Caco-2 (cell line): Measurements from ENCODE around the gene TBCE. TPM values are rescaled to one million over a fixed set of nuclear protein-coding genes. Genes with fewer than 3 reads are reported as not detected.
A peak's percentile ranks its signal among the peaks of the same experiment; 100 is the strongest.

Experiments
- Bru-seq: library from RNA; stranded (reverse); fragments of 400-500 nt; gene quantifications from one replicate; lab custom pipeline; 2021; lab: Mats Ljungman, UMichigan
- BruChase-seq, 2 experiments: library from RNA; stranded (reverse); fragments of 400-500 nt; gene quantifications; one replicate each; lab custom pipeline; 2021; lab: Mats Ljungman, UMichigan
- BruUV-seq: library from RNA; stranded (reverse); fragments of 400-500 nt; replicated peaks from 2 replicates; lab custom pipeline; 2021; lab: Mats Ljungman, UMichigan
- CTCF ChIA-PET: fragments of 300-600 bp; sonication (Branson Sonifier 250); formaldehyde crosslinking; loops from one replicate; lab custom pipeline; 2022; ENCODE audit warnings: antibody characterized with exemption; lab: Charles Lee
- POLR2A ChIA-PET: fragments of 300-600 bp; sonication (Branson Sonifier 250); formaldehyde crosslinking; loops from one replicate; lab custom pipeline; 2022; ENCODE audit warnings: antibody characterized with exemption; lab: Charles Lee
- DNase-seq, 2 experiments: peaks; one replicate each; pipeline versions ENCODE4 v3.0.0 to v3.0.0-alpha.2; 2020 to 2022
- H3K27me3 ChIP-seq: replicated peaks from 2 replicates; pipeline ENCODE4 v1.6.0; 2011; ENCODE audit warnings: low read length; ENCODE audit not compliant: control insufficient read depth, insufficient read depth
- H3K36me3 ChIP-seq: 2 replicates; pipeline ENCODE4 v1.5.1; 2011; ENCODE audit warnings: low read length; ENCODE audit not compliant: control insufficient read depth, insufficient read depth
- H3K4me1 ChIP-seq: fragments of 250-450 bp; sonication (Bioruptor Pico); 2 replicates; pipeline ENCODE4 v1.5.1; 2020; ENCODE audit warnings: mild to moderate bottlenecking
- H3K4me3 ChIP-seq: 2 replicates; pipeline ENCODE4 v1.5.1; 2011; ENCODE audit warnings: low read depth, mild to moderate bottlenecking, control low read depth, low read length
- H3K9me3 ChIP-seq: fragments of 250-450 bp; sonication (Bioruptor Pico); 2 replicates; pipeline ENCODE4 v1.5.1; 2020; ENCODE audit warnings: mild to moderate bottlenecking, moderate library complexity
- H3K27ac Mint-ChIP-seq: one replicate; pipeline ENCODE4 v1.8.0; 2022; ENCODE audit warnings: mixed read lengths; ENCODE audit not compliant: unreplicated experiment
- H3K27me3 Mint-ChIP-seq: one replicate; pipeline ENCODE4 v1.8.0; 2022; ENCODE audit warnings: mixed read lengths; ENCODE audit not compliant: insufficient read depth, unreplicated experiment
- H3K36me3 Mint-ChIP-seq: one replicate; pipeline ENCODE4 v1.8.0; 2022; ENCODE audit warnings: mild to moderate bottlenecking, mixed read lengths; ENCODE audit not compliant: insufficient read depth, unreplicated experiment
- H3K4me1 Mint-ChIP-seq: one replicate; pipeline ENCODE4 v1.8.0; 2022; ENCODE audit warnings: low read depth, mixed read lengths; ENCODE audit not compliant: unreplicated experiment
- H3K4me3 Mint-ChIP-seq: one replicate; pipeline ENCODE4 v1.8.0; 2022; ENCODE audit warnings: mild to moderate bottlenecking, moderate library complexity, mixed read lengths; ENCODE audit not compliant: unreplicated experiment
- H3K9me3 Mint-ChIP-seq: one replicate; pipeline ENCODE4 v1.8.0; 2022; ENCODE audit warnings: mixed read lengths; ENCODE audit not compliant: unreplicated experiment
- intact Hi-C: fragments of 100-400 bp; cut with micrococcal nuclease; formaldehyde crosslinking; loops from one replicate; pipeline ENCODE4 v1.10.0; 2022; ENCODE audit not compliant: unreplicated experiment
- long read RNA-seq: library from polyadenylated mRNA; stranded (forward); transcript quantifications from one replicate; pipeline ENCODE4 v2.0.0, GENCODE V29; 2022
- total RNA-seq: library from RNA; stranded (reverse); gene quantifications from 2 replicates; pipeline ENCODE4 v1.2.3, GENCODE V29; 2022
- TF ChIP-seq, protein P1 (sequence below), 2 experiments: fragments of 200-600 bp in 1 of 2; IDR thresholded peaks; 1 replicate in 1 of 2; 2 replicates in 1 of 2; pipeline versions ENCODE4 v1.5.1 to v1.8.0; 2011 to 2022; ENCODE audit warnings: antibody characterized with exemption in 1 of 2, control low read depth in 1 of 2, inconsistent platforms in 1 of 2, low read depth in 1 of 2, low read length in 1 of 2, mild to moderate bottlenecking in 1 of 2, moderate library complexity in 1 of 2; ENCODE audit not compliant: insufficient read depth in 1 of 2, severe bottlenecking in 1 of 2, unreplicated experiment in 1 of 2

TBCE gene, protein sequence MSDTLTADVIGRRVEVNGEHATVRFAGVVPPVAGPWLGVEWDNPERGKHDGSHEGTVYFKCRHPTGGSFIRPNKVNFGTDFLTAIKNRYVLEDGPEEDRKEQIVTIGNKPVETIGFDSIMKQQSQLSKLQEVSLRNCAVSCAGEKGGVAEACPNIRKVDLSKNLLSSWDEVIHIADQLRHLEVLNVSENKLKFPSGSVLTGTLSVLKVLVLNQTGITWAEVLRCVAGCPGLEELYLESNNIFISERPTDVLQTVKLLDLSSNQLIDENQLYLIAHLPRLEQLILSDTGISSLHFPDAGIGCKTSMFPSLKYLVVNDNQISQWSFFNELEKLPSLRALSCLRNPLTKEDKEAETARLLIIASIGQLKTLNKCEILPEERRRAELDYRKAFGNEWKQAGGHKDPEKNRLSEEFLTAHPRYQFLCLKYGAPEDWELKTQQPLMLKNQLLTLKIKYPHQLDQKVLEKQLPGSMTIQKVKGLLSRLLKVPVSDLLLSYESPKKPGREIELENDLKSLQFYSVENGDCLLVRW
- 38.5 and 40.0 TPM in 2 replicates for total RNA-seq
- Bru-seq, nascent RNA, result percentile 68 among the genes with signal in this experiment
- percentile 49 among the genes with signal in this experiment for BruChase-seq, experiment 1, labeled RNA remaining after a 2-hour chase
- percentile 51 among the genes with signal in this experiment for BruChase-seq, experiment 2, labeled RNA remaining after a 6-hour chase
- long read RNA-seq, full-length matches to known transcripts, result 38 of 44 reads
- long read RNA-seq, partial matches to known transcripts, result 3 of 44 reads
- long read RNA-seq, other reads (novel, unspliced or antisense), result 3 of 44 reads

DNA sequence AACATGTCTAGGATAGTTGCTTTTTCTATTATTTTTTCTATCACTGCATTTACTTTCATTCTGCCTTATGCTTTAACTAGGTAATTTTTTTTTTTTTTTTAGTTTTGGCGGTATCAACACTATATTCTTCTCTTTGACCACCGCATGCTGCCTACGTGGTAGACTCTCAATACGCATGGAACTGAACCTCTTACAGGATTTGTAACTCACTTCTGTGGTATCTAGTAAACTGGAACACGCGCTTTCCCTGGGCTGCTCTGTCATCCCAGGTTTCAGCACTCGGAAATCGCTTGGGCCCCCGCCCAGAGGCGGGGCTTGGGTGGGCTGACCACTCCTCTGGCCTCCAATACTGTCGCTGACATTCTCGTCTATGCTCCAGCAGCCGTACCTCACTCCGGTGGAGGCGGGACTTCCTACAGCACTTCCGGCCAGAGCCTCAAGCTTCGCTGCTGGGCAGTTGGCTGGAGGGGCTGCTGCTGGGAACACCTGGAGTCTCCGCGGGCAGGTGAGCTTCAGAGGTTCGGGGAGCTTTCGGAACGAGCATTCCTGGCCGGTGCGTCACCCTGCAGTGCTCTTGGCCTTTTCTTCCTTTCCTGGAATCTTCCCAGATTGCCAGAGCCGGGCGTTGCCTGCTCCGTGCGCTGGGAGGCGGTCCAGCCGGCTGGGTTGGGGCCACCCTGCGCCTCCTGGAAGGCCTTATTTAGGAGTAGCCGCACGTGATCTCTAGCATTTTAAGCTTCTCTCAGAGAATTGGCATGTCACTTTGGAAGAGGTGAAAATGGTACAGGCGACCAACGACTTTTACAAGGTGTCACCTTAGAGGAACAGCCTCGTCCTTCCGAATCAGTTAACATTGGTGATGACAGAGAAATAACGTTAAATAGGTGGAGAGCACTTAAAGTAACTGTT, at the start of gene TBCE:
TBCE (plus strand) TSS at position 428 of the 909 bp plus-strand sequence. CDS start 12,623 bp downstream, outside the sequence.
- Mint-ChIP-seq H3K4me3 (peak within 1 kb of the TSS; percentile 99), H3K27me3 (no peaks in the 10 kb centered on the region), H3K36me3 (peaks cover 21% of the 10 kb centered on the region), H3K27ac (peak within 1 kb of the TSS; percentile 98), H3K9me3 (no peaks in the 10 kb centered on the region), H3K4me1 (peaks cover 22% of the 10 kb centered on the region)
- peak; percentile 99 for DNase-seq
- H3K9me3 ChIP-seq, result no peaks in the 10 kb centered on the region
- POLR2A ChIA-PET, result interaction anchor here (0.5 to 1.5 kb wide), 19 partner anchors 9 to 767 kb away, joined by 3 to 19 read pairs (median 3); partner anchors contain the start of genes ARID4B, B3GALNT2, GGPS1 and RBM34
- no peaks in the 10 kb centered on the region for H3K36me3 ChIP-seq
- H3K4me3 ChIP-seq, result peak within 1 kb of the TSS; percentile 62
- CTCF ChIA-PET, result interaction anchor here (0.7 to 1.3 kb wide), 5 partner anchors 39 to 114 kb away, joined by 3 to 10 read pairs (median 4); partner anchors contain the start of genes ARID4B and GGPS1
- no TSS peak for BruUV-seq
- H3K27me3 ChIP-seq, result no peaks in the 10 kb centered on the region
- TF ChIP-seq, protein P1, sequence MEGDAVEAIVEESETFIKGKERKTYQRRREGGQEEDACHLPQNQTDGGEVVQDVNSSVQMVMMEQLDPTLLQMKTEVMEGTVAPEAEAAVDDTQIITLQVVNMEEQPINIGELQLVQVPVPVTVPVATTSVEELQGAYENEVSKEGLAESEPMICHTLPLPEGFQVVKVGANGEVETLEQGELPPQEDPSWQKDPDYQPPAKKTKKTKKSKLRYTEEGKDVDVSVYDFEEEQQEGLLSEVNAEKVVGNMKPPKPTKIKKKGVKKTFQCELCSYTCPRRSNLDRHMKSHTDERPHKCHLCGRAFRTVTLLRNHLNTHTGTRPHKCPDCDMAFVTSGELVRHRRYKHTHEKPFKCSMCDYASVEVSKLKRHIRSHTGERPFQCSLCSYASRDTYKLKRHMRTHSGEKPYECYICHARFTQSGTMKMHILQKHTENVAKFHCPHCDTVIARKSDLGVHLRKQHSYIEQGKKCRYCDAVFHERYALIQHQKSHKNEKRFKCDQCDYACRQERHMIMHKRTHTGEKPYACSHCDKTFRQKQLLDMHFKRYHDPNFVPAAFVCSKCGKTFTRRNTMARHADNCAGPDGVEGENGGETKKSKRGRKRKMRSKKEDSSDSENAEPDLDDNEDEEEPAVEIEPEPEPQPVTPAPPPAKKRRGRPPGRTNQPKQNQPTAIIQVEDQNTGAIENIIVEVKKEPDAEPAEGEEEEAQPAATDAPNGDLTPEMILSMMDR (IDR thresholded peaks at IDR 0.05; ENCODE audit: insufficient read depth in 1 of 2, low read depth in 1 of 2, low read length in 1 of 2, severe bottlenecking in 1 of 2, unreplicated experiment in 1 of 2), result no peak
- intact Hi-C loops, result loop anchor here (1.0 kb wide), 4 partner anchors 39 to 137 kb away; partner anchors contain the start of genes ARID4B, B3GALNT2 and GGPS1
- H3K4me1 ChIP-seq, result peaks cover 12% of the 10 kb centered on the region; the same call in 1 of the 2 replicates

DNA sequence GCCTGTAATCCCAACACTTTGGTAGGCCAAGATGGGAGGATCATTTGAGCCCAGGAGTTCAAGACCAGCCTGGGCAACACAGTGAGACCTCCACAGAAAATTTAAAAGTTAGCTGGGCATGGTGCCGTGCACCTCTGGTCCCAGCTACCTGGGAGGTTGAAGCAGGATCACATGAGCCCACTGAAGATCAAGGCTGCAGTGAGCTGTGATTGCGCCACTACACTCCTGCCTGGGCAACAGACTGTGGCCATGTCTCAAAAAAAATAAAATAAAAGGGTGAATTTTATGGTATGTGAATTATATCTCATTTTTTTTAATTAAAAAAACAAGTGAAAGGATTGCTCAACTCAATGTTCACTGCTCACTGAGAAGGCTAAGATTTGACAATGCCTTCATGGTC, 48.0 kb upstream of the TBCE start:
- DNase-seq, result no peak
- Mint-ChIP-seq H3K27me3 (no peaks in the 10 kb centered on the region), H3K27ac (no peak overlapping the region), H3K4me1 (peaks cover 7% of the 10 kb centered on the region), H3K36me3 (peaks cover 30% of the 10 kb centered on the region), H3K9me3 (no peaks in the 10 kb centered on the region), H3K4me3 (no peak overlapping the region)
- TF ChIP-seq, protein P1 (IDR thresholded peaks at IDR 0.05; ENCODE audit: insufficient read depth in 1 of 2, low read depth in 1 of 2, low read length in 1 of 2, severe bottlenecking in 1 of 2, unreplicated experiment in 1 of 2), result no peak
- intact Hi-C loops, result no loop called here
- ChIA-PET CTCF (no interaction called here), POLR2A (no interaction called here)
- no TSS peak for BruUV-seq
- Histone ChIP-seq H3K27me3 (no peaks in the 10 kb centered on the region), H3K9me3 (no peaks in the 10 kb centered on the region), H3K36me3 (no peaks in the 10 kb centered on the region), H3K4me3 (no peak overlapping the region), H3K4me1 (no peaks in the 10 kb centered on the region)
